ENCODE results near the gene LCN2.
A peak's percentile ranks its signal among the peaks of the same experiment; 100 is the strongest.

Gene LCN2

GRCh38 chr9:128117613-128118471 is 31.4 kb upstream of the LCN2 start:
- Histone ChIP-seq H3K4me3 (ENCODE audit: low read length) (peak overlapping the region; percentile 50; the same call in 1 of the 2 replicates), H3K4me1 (ENCODE audit: insufficient read depth, low read length) (no peaks in the 10 kb centered on the region), H3K27me3 (ENCODE audit: insufficient read depth, low read length) (no peaks in the 10 kb centered on the region), H3K9me3 (ENCODE audit: insufficient read depth, low read depth, low read length) (no peaks in the 10 kb centered on the region), H3K36me3 (ENCODE audit: insufficient read depth, low read depth, low read length) (peaks cover 20% of the 10 kb centered on the region), H3K27ac (ENCODE audit: low read length) (no peak overlapping the region), H3K9ac (ENCODE audit: low read depth, low read length) (peak overlapping the region; percentile 26; the same call in 1 of the 2 replicates)

GRCh38 chr9:128118472-128118857 is 30.8 kb upstream of the LCN2 start:
- H3K36me3 ChIP-seq (ENCODE audit: insufficient read depth, low read depth, low read length) = peaks cover 26% of the 10 kb centered on the region
- no peaks in the 10 kb centered on the region for H3K9me3 ChIP-seq (ENCODE audit: insufficient read depth, low read depth, low read length)
- H3K27ac ChIP-seq (ENCODE audit: low read length) = no peak overlapping the region
- H3K27me3 ChIP-seq (ENCODE audit: insufficient read depth, low read length) = no peaks in the 10 kb centered on the region
- peak overlapping the region; percentile 26; the same call in 1 of the 2 replicates for H3K9ac ChIP-seq (ENCODE audit: low read depth, low read length)
- peak overlapping the region; percentile 50; the same call in 1 of the 2 replicates for H3K4me3 ChIP-seq (ENCODE audit: low read length)
- no peaks in the 10 kb centered on the region for H3K4me1 ChIP-seq (ENCODE audit: insufficient read depth, low read length)

- H3K4me1 ChIP-seq (ENCODE audit: insufficient read depth, low read length) = no peaks in the 10 kb centered on the region
- H3K9me3 ChIP-seq (ENCODE audit: insufficient read depth, low read depth, low read length) = no peaks in the 10 kb centered on the region
- H3K9ac ChIP-seq (ENCODE audit: low read depth, low read length) = no peak overlapping the region
- no peaks in the 10 kb centered on the region for H3K27me3 ChIP-seq (ENCODE audit: insufficient read depth, low read length)
- H3K27ac ChIP-seq (ENCODE audit: low read length) = no peak overlapping the region
- H3K36me3 ChIP-seq (ENCODE audit: insufficient read depth, low read depth, low read length) = peaks cover 32% of the 10 kb centered on the region
- H3K4me3 ChIP-seq (ENCODE audit: low read length) = no peak overlapping the region
These were observed 30.1 kb upstream of the LCN2 start for GRCh38 chr9:128118971-128119665.

GRCh38 chr9:128120061-128120740 is 29.1 kb upstream of the LCN2 start:
- Histone ChIP-seq H3K9me3 (ENCODE audit: insufficient read depth, low read depth, low read length) (no peaks in the 10 kb centered on the region), H3K27ac (ENCODE audit: low read length) (no peak overlapping the region), H3K4me3 (ENCODE audit: low read length) (no peak overlapping the region), H3K9ac (ENCODE audit: low read depth, low read length) (no peak overlapping the region), H3K4me1 (ENCODE audit: insufficient read depth, low read length) (no peaks in the 10 kb centered on the region), H3K27me3 (ENCODE audit: insufficient read depth, low read length) (no peaks in the 10 kb centered on the region), H3K36me3 (ENCODE audit: insufficient read depth, low read depth, low read length) (peaks cover 41% of the 10 kb centered on the region)

GRCh38 chr9:128120741-128121465 is 28.4 kb upstream of the LCN2 start:
- Histone ChIP-seq H3K9me3 (ENCODE audit: insufficient read depth, low read depth, low read length) (no peaks in the 10 kb centered on the region), H3K4me3 (ENCODE audit: low read length) (no peak overlapping the region), H3K36me3 (ENCODE audit: insufficient read depth, low read depth, low read length) (peaks cover 41% of the 10 kb centered on the region), H3K4me1 (ENCODE audit: insufficient read depth, low read length) (no peaks in the 10 kb centered on the region), H3K9ac (ENCODE audit: low read depth, low read length) (no peak overlapping the region), H3K27ac (ENCODE audit: low read length) (no peak overlapping the region), H3K27me3 (ENCODE audit: insufficient read depth, low read length) (no peaks in the 10 kb centered on the region)

- Histone ChIP-seq H3K4me1 (ENCODE audit: insufficient read depth, low read length) (no peaks in the 10 kb centered on the region), H3K9me3 (ENCODE audit: insufficient read depth, low read depth, low read length) (no peaks in the 10 kb centered on the region), H3K9ac (ENCODE audit: low read depth, low read length) (no peak overlapping the region), H3K4me3 (ENCODE audit: low read length) (no peak overlapping the region), H3K27me3 (ENCODE audit: insufficient read depth, low read length) (no peaks in the 10 kb centered on the region), H3K36me3 (ENCODE audit: insufficient read depth, low read depth, low read length) (peaks cover 41% of the 10 kb centered on the region), H3K27ac (ENCODE audit: low read length) (no peak overlapping the region)
These were observed 27.8 kb upstream of the LCN2 start for GRCh38 chr9:128121466-128121810.

GRCh38 chr9:128121924-128122808 is 27.1 kb upstream of the LCN2 start:
- Histone ChIP-seq H3K9me3 (ENCODE audit: insufficient read depth, low read depth, low read length) (no peaks in the 10 kb centered on the region), H3K4me3 (ENCODE audit: low read length) (no peak overlapping the region), H3K9ac (ENCODE audit: low read depth, low read length) (no peak overlapping the region), H3K27me3 (ENCODE audit: insufficient read depth, low read length) (no peaks in the 10 kb centered on the region), H3K4me1 (ENCODE audit: insufficient read depth, low read length) (no peaks in the 10 kb centered on the region), H3K27ac (ENCODE audit: low read length) (no peak overlapping the region), H3K36me3 (ENCODE audit: insufficient read depth, low read depth, low read length) (peaks cover 41% of the 10 kb centered on the region)

GRCh38 chr9:128122809-128123175 is 26.5 kb upstream of the LCN2 start:
- H3K9me3 ChIP-seq (ENCODE audit: insufficient read depth, low read depth, low read length) = no peaks in the 10 kb centered on the region
- peaks cover 41% of the 10 kb centered on the region for H3K36me3 ChIP-seq (ENCODE audit: insufficient read depth, low read depth, low read length)
- H3K27ac ChIP-seq (ENCODE audit: low read length) = no peak overlapping the region
- H3K9ac ChIP-seq (ENCODE audit: low read depth, low read length) = no peak overlapping the region
- no peaks in the 10 kb centered on the region for H3K27me3 ChIP-seq (ENCODE audit: insufficient read depth, low read length)
- H3K4me3 ChIP-seq (ENCODE audit: low read length) = no peak overlapping the region
- no peaks in the 10 kb centered on the region for H3K4me1 ChIP-seq (ENCODE audit: insufficient read depth, low read length)

- H3K4me3 ChIP-seq (ENCODE audit: low read length) = no peak overlapping the region
- no peak overlapping the region for H3K27ac ChIP-seq (ENCODE audit: low read length)
- H3K9ac ChIP-seq (ENCODE audit: low read depth, low read length) = no peak overlapping the region
- no peaks in the 10 kb centered on the region; the same call in 1 of the 2 replicates for H3K4me1 ChIP-seq (ENCODE audit: insufficient read depth, low read length)
- peaks cover 1% of the 10 kb centered on the region; the same call in 1 of the 2 replicates for H3K27me3 ChIP-seq (ENCODE audit: insufficient read depth, low read length)
- H3K36me3 ChIP-seq (ENCODE audit: insufficient read depth, low read depth, low read length) = peaks cover 41% of the 10 kb centered on the region
- H3K9me3 ChIP-seq (ENCODE audit: insufficient read depth, low read depth, low read length) = no peaks in the 10 kb centered on the region
These were observed 25.7 kb upstream of the LCN2 start for GRCh38 chr9:128123451-128124080.

GRCh38 chr9:128124451-128124850 is 24.8 kb upstream of the LCN2 start:
- no peak overlapping the region for H3K4me3 ChIP-seq (ENCODE audit: low read length)
- peaks cover 41% of the 10 kb centered on the region for H3K36me3 ChIP-seq (ENCODE audit: insufficient read depth, low read depth, low read length)
- H3K27me3 ChIP-seq (ENCODE audit: insufficient read depth, low read length) = peaks cover 9% of the 10 kb centered on the region
- H3K9ac ChIP-seq (ENCODE audit: low read depth, low read length) = no peak overlapping the region
- no peaks in the 10 kb centered on the region; the same call in 1 of the 2 replicates for H3K4me1 ChIP-seq (ENCODE audit: insufficient read depth, low read length)
- H3K27ac ChIP-seq (ENCODE audit: low read length) = no peak overlapping the region
- no peaks in the 10 kb centered on the region for H3K9me3 ChIP-seq (ENCODE audit: insufficient read depth, low read depth, low read length)
